ENCODE results near the gene CSK.

GRCh38 chr15:74798388-74799254 is 16.7 kb downstream of the CSK start:
- TF ChIP-seq EZH2 (IDR thresholded peaks at IDR 0.05; ENCODE audit: borderline replicate concordance) (no peak), CTCF (IDR thresholded peaks at IDR 0.05; ENCODE audit: poor library complexity) (no peak)

All from hepatocyte (in vitro differentiated cells).